ENCODE results near the gene GAL3ST3.
"Not testable (repeated sequence)": the region's sequence is repeated elsewhere in the genome, so short reads cannot be mapped to it uniquely, and the experiment has no call there.

Gene GAL3ST3

DNA sequence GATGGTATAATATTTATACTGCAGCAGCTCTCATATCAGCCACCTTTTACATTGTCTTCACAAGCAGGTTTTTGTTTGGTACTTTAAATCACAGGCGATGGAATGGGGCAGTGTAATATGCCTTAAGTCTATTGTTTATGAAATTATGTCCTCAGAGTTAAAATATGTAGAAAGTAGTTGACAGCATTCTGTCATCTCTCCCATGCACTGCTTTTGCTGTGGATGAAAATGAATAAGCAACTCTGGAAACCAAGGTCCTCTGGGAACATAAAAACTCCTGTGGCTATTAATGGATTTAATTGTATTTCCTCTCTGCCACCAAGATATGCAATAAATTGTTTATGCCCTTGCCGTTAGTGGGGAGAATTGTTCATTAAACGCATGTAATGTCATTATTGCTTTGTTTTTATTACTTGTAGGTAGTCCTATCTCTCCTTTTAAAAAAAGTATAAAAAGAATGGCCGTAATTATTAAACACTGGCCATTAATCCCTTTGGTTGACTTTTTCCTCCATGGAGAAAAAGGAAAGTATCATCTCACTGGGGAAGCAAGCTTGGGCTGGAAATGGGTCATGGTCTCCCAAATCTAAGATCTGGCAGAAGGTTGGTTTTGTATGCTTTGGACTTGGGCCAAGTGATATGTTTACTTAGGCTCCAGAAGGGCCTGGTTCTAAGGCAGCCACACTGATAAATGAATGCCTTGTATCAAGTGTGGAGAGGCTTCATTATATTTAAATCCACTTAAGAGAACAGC is 34.2 kb upstream of the GAL3ST3 start:
- H3K27ac ChIP-seq = peak overlapping the region; percentile 49
- TF ChIP-seq CTCF (IDR thresholded peaks at IDR 0.05) = no peak

- peak overlapping the region; percentile 60 for H3K27ac ChIP-seq
- TF ChIP-seq CTCF (IDR thresholded peaks at IDR 0.05) = no peak
- no peak for TF ChIP-seq ZFX (IDR thresholded peaks at IDR 0.05; ENCODE audit: borderline replicate concordance)
These were observed 32.5 kb upstream of the GAL3ST3 start for GRCh38 chr11:66081505-66081904.

DNA sequence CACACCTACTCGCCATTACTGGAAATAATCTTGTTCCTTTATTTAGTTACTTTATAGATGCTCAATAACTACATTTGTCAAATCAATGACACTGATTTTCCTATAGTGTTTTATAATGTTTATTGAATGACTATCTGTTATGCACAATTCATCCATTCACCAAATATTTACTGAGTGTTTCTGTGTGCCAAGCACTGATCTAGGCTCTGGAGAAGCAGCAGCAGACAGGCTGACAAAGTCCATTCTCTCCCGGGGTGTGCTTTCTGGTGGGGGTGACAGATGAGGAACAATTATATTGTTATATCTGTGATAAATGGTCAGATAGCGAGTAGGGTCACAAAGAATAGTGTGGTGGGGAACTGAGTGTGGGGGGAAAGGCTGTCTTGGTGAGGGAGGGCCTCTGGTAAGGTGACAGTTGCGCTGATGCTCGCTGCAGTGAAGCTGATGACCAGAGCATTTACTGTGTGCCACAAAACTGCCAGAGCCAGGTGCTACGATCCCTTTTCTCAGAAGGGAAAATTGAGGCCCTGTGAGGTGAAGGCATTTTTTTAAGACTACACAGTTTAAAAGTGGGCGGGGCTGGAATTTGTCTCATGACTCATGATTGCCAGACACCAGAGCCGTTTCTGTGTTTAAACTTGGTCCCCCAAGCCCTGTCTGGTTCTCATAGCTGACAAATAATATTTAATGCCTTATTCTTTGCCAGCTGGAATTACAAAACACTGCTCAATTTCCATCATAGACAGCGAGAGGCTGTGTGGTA is 31.3 kb upstream of the GAL3ST3 start:
- peak overlapping the region; percentile 60 for H3K27ac ChIP-seq
- TF ChIP-seq ZFX (IDR thresholded peaks at IDR 0.05; ENCODE audit: borderline replicate concordance) (no peak), CTCF (IDR thresholded peaks at IDR 0.05) (no peak)

DNA sequence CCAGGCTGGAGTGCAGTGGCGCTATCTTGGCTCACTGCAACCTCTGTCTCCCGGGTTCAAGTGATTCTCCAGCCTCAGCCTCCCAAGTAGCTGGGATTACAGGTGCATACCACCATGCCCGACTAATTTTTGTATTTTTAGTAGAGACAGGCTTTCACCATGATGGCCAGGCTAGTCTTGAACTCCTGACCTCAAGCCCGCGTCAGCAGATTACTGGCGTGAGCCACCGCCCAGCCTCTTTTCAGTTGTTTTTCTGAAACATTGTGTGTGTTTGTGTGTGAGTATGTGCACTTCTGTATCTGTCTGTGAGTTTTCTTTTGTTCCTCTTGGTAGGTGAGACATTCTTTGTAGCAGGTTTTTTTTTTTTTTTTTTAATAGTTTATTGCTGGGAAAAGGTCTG is 30.0 kb upstream of the GAL3ST3 start:
- H3K27ac ChIP-seq = not testable (repeated sequence)

DNA sequence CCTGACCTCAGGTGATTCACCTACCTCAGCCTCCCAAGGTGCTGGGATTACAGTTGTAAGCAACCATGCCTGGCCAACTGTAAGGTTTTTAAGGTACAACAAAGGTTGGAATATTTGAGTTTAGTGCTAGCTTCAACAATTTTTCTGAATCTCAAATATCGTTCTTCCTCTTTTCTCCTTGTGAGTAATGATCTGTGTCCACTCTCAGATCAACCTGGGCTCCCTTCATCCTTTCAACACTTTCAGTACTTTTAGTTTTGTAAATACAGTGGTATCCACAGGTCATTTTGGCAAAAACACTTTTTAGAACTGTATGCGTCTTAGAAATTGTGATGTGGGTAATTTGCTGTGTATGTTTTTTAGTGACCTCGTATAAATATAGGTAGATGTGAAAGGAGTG is 29.0 kb upstream of the GAL3ST3 start:
- no peak overlapping the region for H3K27ac ChIP-seq
- TF ChIP-seq ZFX (IDR thresholded peaks at IDR 0.05; ENCODE audit: borderline replicate concordance) (no peak), CTCF (IDR thresholded peaks at IDR 0.05) (no peak)

GRCh38 chr11:66076561-66076960 is 27.6 kb upstream of the GAL3ST3 start:
- TF ChIP-seq ZFX (IDR thresholded peaks at IDR 0.05; ENCODE audit: borderline replicate concordance) (no peak), CTCF (IDR thresholded peaks at IDR 0.05) (no peak)
- no peak overlapping the region for H3K27ac ChIP-seq

GRCh38 chr11:66075273-66075672 is 26.3 kb upstream of the GAL3ST3 start:
- TF ChIP-seq CTCF (IDR thresholded peaks at IDR 0.05) (no peak), ZFX (IDR thresholded peaks at IDR 0.05; ENCODE audit: borderline replicate concordance) (no peak)
- H3K27ac ChIP-seq = no peak overlapping the region
